ENCODE results near the gene ZNF576. TPM values are rescaled to one million over a fixed set of nuclear protein-coding genes. Genes with fewer than 3 reads are reported as not detected.
A peak's percentile ranks its signal among the peaks of the same experiment; 100 is the strongest.
"Not testable (repeated sequence)": the region's sequence is repeated elsewhere in the genome, so short reads cannot be mapped to it uniquely, and the experiment has no call there.

ZNF576 gene
- total RNA-seq (10 to 100 TPM; 12.0 to 14.5 TPM), polyA plus RNA-seq (10 to 100 TPM; 11.4 to 15.7 TPM)
- long read RNA-seq, donor 1, transcript ZNF576-201 (3 exons, 2,566 nt) = major isoform, 21 of 29 reads
- long read RNA-seq, donor 1, partial matches to known transcripts = 4 of 29 reads
- long read RNA-seq, donor 1, other reads (novel, unspliced or antisense) = 0 of 29 reads
- long read RNA-seq, donor 2, partial matches to known transcripts = 0 of 2 reads
- long read RNA-seq, donor 2, other reads (novel, unspliced or antisense) = 0 of 2 reads

GRCh38 chr19:43595999-43596841 lies at the start of gene ZNF576, which contains the start of gene IRGQ:
Gene ZNF576 (plus strand): TSS chr19:43596595. CDS start chr19:43597109, 514 bp downstream.
Gene IRGQ (minus strand): TSS chr19:43596134. CDS start chr19:43595338, 796 bp downstream.
- H3K9me3 ChIP-seq (ENCODE audit: control insufficient read depth, low read length) = no peaks in the 10 kb centered on the region
- 0% methylated on average over 58 to 60 of the region's 60 CpGs for WGBS, 2 donors
- peak within 1 kb of the TSS; percentile 15 to 61 for H3K27ac ChIP-seq (ENCODE audit: low read depth in 1 of 2, low read length in 2 of 2)
- H3K27me3 ChIP-seq (ENCODE audit: control insufficient read depth in 1 of 2, insufficient read depth in 2 of 2, low read length in 1 of 2) = no peaks in the 10 kb centered on the region
- ATAC-seq (ENCODE audit: low FRiP score) (peak; percentile 97), DNase-seq (peak; percentile 100)
- peaks cover 0 to 10% of the 10 kb centered on the region in 2 donors for H3K36me3 ChIP-seq (ENCODE audit: control insufficient read depth in 1 of 2, insufficient read depth in 2 of 2, low read length in 1 of 2)
- peak within 1 kb of the TSS; percentile 45 to 74 for H3K4me3 ChIP-seq (ENCODE audit: low read length in 2 of 2)
- peaks cover 0 to 5% of the 10 kb centered on the region in 2 donors for H3K4me1 ChIP-seq (ENCODE audit: control insufficient read depth in 1 of 2, insufficient read depth in 2 of 2, low read length in 2 of 2)
- intact Hi-C loops (cut with DNase I) = loop anchor here (1.0 to 2.0 kb wide), 2 partner anchors 21 to 63 kb away; partner anchors contain the start of genes PINLYP (in 2 of the 2), XRCC1 (in 2 of the 2) and ZNF575 (in 1 of the 2)

GRCh38 chr19:43547926-43548325 lies 48.5 kb upstream of the ZNF576 start:
- H3K27me3 ChIP-seq (ENCODE audit: control insufficient read depth in 1 of 2, insufficient read depth in 2 of 2, low read length in 1 of 2); ATAC-seq (ENCODE audit: low FRiP score); H3K36me3 ChIP-seq (ENCODE audit: control insufficient read depth in 1 of 2, insufficient read depth in 2 of 2, low read length in 1 of 2); intact Hi-C loops (cut with DNase I); H3K9me3 ChIP-seq (ENCODE audit: control insufficient read depth, low read length); DNase-seq; H3K4me1 ChIP-seq (ENCODE audit: control insufficient read depth in 1 of 2, insufficient read depth in 2 of 2, low read length in 2 of 2); H3K4me3 ChIP-seq (ENCODE audit: low read length in 2 of 2); H3K27ac ChIP-seq (ENCODE audit: low read depth in 1 of 2, low read length in 2 of 2): not testable (repeated sequence)
- 85 to 88% methylated on average over 15 to 20 of the region's 24 CpGs for WGBS, 2 donors

- WGBS, 2 donors = 81 to 84% methylated on average over 2 of the region's 2 CpGs
- Histone ChIP-seq H3K36me3 (ENCODE audit: control insufficient read depth in 1 of 2, insufficient read depth in 2 of 2, low read length in 1 of 2) (peaks cover 0 to 7% of the 10 kb centered on the region in 2 donors), H3K4me1 (ENCODE audit: control insufficient read depth in 1 of 2, insufficient read depth in 2 of 2, low read length in 2 of 2) (no peaks in the 10 kb centered on the region), H3K4me3 (ENCODE audit: low read length in 2 of 2) (no peak overlapping the region), H3K9me3 (ENCODE audit: control insufficient read depth, low read length) (no peaks in the 10 kb centered on the region), H3K27ac (ENCODE audit: low read depth in 1 of 2, low read length in 2 of 2) (no peak overlapping the region), H3K27me3 (ENCODE audit: control insufficient read depth in 1 of 2, insufficient read depth in 2 of 2, low read length in 1 of 2) (no peaks in the 10 kb centered on the region)
- intact Hi-C loops (cut with DNase I) = no loop called here
- ATAC-seq (ENCODE audit: low FRiP score) (no peak), DNase-seq (no peak)
These were observed 47.7 kb upstream of the ZNF576 start for GRCh38 chr19:43548706-43549105.

- Histone ChIP-seq H3K4me1 (ENCODE audit: control insufficient read depth in 1 of 2, insufficient read depth in 2 of 2, low read length in 2 of 2) (no peaks in the 10 kb centered on the region), H3K36me3 (ENCODE audit: control insufficient read depth in 1 of 2, insufficient read depth in 2 of 2, low read length in 1 of 2) (peaks cover 0 to 5% of the 10 kb centered on the region in 2 donors), H3K27ac (ENCODE audit: low read depth in 1 of 2, low read length in 2 of 2) (no peak overlapping the region), H3K4me3 (ENCODE audit: low read length in 2 of 2) (no peak overlapping the region), H3K27me3 (ENCODE audit: control insufficient read depth in 1 of 2, insufficient read depth in 2 of 2, low read length in 1 of 2) (no peaks in the 10 kb centered on the region), H3K9me3 (ENCODE audit: control insufficient read depth, low read length) (no peaks in the 10 kb centered on the region)
- ATAC-seq (ENCODE audit: low FRiP score) (no peak), DNase-seq (no peak)
- intact Hi-C loops (cut with DNase I) = no loop called here
- WGBS, 2 donors = 92 to 94% methylated on average over 23 of the region's 23 CpGs
These were observed 44.8 kb upstream of the ZNF576 start for GRCh38 chr19:43551399-43552197.

GRCh38 chr19:43552198-43552450 lies 44.3 kb upstream of the ZNF576 start:
- H3K4me3 ChIP-seq (ENCODE audit: low read length in 2 of 2) = no peak overlapping the region
- no peak for DNase-seq
- no peak overlapping the region for H3K27ac ChIP-seq (ENCODE audit: low read depth in 1 of 2, low read length in 2 of 2)
- H3K9me3 ChIP-seq (ENCODE audit: control insufficient read depth, low read length) = no peaks in the 10 kb centered on the region
- H3K27me3 ChIP-seq (ENCODE audit: control insufficient read depth in 1 of 2, insufficient read depth in 2 of 2, low read length in 1 of 2) = no peaks in the 10 kb centered on the region
- H3K36me3 ChIP-seq (ENCODE audit: control insufficient read depth in 1 of 2, insufficient read depth in 2 of 2, low read length in 1 of 2) = peaks cover 0 to 5% of the 10 kb centered on the region in 2 donors
- no peak for ATAC-seq (ENCODE audit: low FRiP score)
- intact Hi-C loops (cut with DNase I) = no loop called here
- 71 to 83% methylated on average over 3 of the region's 3 CpGs for WGBS, 2 donors
- H3K4me1 ChIP-seq (ENCODE audit: control insufficient read depth in 1 of 2, insufficient read depth in 2 of 2, low read length in 2 of 2) = no peaks in the 10 kb centered on the region

- intact Hi-C loops (cut with DNase I) = no loop called here
- no peak for DNase-seq
- H3K27ac ChIP-seq (ENCODE audit: low read depth in 1 of 2, low read length in 2 of 2) = no peak overlapping the region
These were observed 43.8 kb upstream of the ZNF576 start for GRCh38 chr19:43552616-43553015.

GRCh38 chr19:43553656-43554055 lies 42.7 kb upstream of the ZNF576 start:
- Histone ChIP-seq H3K36me3 (ENCODE audit: control insufficient read depth in 1 of 2, insufficient read depth in 2 of 2, low read length in 1 of 2) (peaks cover 0 to 5% of the 10 kb centered on the region in 2 donors), H3K27ac (ENCODE audit: low read depth in 1 of 2, low read length in 2 of 2) (no peak overlapping the region), H3K27me3 (ENCODE audit: control insufficient read depth in 1 of 2, insufficient read depth in 2 of 2, low read length in 1 of 2) (no peaks in the 10 kb centered on the region), H3K4me3 (ENCODE audit: low read length in 2 of 2) (no peak overlapping the region), H3K4me1 (ENCODE audit: control insufficient read depth in 1 of 2, insufficient read depth in 2 of 2, low read length in 2 of 2) (no peaks in the 10 kb centered on the region), H3K9me3 (ENCODE audit: control insufficient read depth, low read length) (no peaks in the 10 kb centered on the region)
- ATAC-seq (ENCODE audit: low FRiP score) (no peak), DNase-seq (no peak)
- 45 to 54% methylated on average over 4 of the region's 4 CpGs for WGBS, 2 donors
- intact Hi-C loops (cut with DNase I) = no loop called here

More at GRCh38 chr19:43552616-43553015, 43.8 kb upstream of the ZNF576 start:
- Histone ChIP-seq H3K4me1 (ENCODE audit: control insufficient read depth in 1 of 2, insufficient read depth in 2 of 2, low read length in 2 of 2) (no peaks in the 10 kb centered on the region), H3K4me3 (ENCODE audit: low read length in 2 of 2) (no peak overlapping the region), H3K27me3 (ENCODE audit: control insufficient read depth in 1 of 2, insufficient read depth in 2 of 2, low read length in 1 of 2) (no peaks in the 10 kb centered on the region), H3K36me3 (ENCODE audit: control insufficient read depth in 1 of 2, insufficient read depth in 2 of 2, low read length in 1 of 2) (peaks cover 0 to 5% of the 10 kb centered on the region in 2 donors), H3K9me3 (ENCODE audit: control insufficient read depth, low read length) (no peaks in the 10 kb centered on the region)
- no peak for ATAC-seq (ENCODE audit: low FRiP score)
- WGBS, 2 donors = 78 to 92% methylated on average over 3 of the region's 3 CpGs

- Histone ChIP-seq H3K36me3 (ENCODE audit: control insufficient read depth in 1 of 2, insufficient read depth in 2 of 2, low read length in 1 of 2) (peaks cover 0 to 5% of the 10 kb centered on the region in 2 donors), H3K4me1 (ENCODE audit: control insufficient read depth in 1 of 2, insufficient read depth in 2 of 2, low read length in 2 of 2) (no peaks in the 10 kb centered on the region), H3K4me3 (ENCODE audit: low read length in 2 of 2) (no peak overlapping the region), H3K27me3 (ENCODE audit: control insufficient read depth in 1 of 2, insufficient read depth in 2 of 2, low read length in 1 of 2) (no peaks in the 10 kb centered on the region), H3K9me3 (ENCODE audit: control insufficient read depth, low read length) (no peaks in the 10 kb centered on the region), H3K27ac (ENCODE audit: low read depth in 1 of 2, low read length in 2 of 2) (no peak overlapping the region)
- ATAC-seq (ENCODE audit: low FRiP score) (no peak), DNase-seq (no peak)
- intact Hi-C loops (cut with DNase I) = no loop called here
- 93 to 95% methylated on average over 15 of the region's 15 CpGs for WGBS, 2 donors
These were observed 42.0 kb upstream of the ZNF576 start for GRCh38 chr19:43554317-43554895.
